Activated CD8-positive, alpha-beta memory T cell treated with anti-CD3 and anti-CD28 coated beads for 4 hours (primary cell): ENCODE measurements around the gene CMIP.
"Not testable (repeated sequence)": the region's sequence is repeated elsewhere in the genome, so short reads cannot be mapped to it uniquely, and the experiment has no call there.

Experiments
- DNase-seq, 2 donors: peaks; one replicate each; pipeline ENCODE4 v3.0.0-alpha.2; 2020; ENCODE audit warnings: low read depth in 2 of 2

Gene CMIP

DNA sequence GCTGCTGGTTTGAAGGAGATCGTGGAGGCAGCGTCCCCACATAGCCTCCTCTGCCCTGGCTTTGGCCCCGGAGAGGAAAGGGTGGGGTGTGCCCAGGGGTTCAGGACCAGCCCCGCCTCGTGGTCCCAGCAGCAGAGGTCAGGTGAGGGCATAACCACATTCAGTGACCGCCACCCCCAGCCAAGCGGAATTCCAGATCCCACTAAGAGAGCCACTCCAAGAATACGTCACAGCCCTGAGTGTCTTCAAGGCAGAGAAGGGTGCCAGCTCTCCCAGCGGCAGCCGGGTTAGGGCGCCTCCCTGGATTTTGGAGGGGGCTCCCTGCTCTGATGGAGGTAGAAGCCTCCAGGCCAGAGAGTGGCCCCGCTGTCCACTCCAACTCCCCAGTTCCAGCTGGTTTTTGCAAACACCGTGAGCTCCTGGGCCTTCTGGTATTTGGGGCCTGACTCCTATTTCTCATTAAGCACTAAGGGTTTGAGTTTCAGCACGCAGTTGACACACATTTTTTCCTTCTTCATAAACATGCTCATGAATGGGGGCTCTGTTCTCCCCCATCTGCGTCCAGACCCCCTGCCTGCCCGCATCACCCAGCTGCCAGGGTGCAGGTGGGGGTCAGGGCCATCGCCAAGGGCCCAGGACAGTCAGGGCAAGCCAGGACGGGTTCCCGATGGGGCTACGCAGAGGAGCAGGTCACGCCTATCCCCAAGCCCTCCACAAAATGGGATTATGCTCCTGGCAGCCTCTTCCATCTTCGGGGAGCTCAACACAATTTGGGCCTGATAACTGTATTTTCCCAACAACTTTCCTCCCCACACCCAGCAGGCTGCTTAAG, 236.1 kb downstream of the CMIP start:
- DNase-seq: no peak

DNA sequence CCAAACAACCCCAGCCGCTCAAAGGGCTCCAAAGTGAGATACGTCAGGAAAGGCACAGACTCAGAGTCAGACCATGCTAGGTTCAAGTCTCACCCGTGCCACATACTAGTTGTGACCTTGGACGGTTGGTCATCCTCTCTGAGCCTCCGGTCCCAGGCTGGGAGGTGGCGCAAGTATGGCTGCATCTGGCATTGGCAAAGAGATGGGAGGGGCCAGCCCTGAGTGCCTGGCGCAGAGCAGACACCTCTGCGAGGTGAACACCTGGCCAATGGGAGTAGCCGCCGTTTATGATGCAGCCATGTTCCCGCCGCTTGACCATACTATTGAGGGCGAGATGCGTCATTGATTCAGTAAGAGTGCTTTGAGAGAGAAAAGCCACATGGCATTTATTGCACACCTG, 236.7 kb downstream of the CMIP start:
- no peak for DNase-seq

DNA sequence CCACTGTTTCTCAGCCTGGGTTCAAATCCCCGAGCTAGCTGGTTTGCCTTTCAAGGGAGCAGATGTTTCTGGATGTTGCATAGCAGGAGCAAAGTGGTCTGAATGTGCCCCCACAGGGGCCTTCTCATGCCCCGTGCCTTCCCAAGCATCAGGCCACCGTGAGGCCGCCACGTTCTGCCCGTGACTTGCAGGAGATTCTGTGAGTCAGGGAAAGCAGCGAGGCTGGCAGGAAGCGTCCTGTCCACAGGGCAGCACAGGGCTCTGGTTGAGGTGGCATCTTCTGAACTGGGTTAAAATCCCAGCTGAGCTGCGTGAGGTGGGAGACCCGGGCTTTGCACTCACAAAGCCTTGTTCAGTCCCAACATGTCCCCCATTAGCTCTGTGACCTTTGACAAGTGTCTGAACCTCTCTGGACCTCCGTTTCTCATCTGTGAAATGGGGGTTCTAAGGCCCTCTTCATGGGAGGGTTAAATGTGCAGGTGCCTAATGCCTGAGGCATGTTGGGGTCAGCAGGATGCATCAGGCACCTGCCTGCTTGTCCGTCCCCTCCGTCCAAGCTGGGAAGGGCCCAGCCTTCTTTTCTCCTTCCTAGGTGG, 239.7 kb downstream of the CMIP start:
- no peak for DNase-seq

DNA sequence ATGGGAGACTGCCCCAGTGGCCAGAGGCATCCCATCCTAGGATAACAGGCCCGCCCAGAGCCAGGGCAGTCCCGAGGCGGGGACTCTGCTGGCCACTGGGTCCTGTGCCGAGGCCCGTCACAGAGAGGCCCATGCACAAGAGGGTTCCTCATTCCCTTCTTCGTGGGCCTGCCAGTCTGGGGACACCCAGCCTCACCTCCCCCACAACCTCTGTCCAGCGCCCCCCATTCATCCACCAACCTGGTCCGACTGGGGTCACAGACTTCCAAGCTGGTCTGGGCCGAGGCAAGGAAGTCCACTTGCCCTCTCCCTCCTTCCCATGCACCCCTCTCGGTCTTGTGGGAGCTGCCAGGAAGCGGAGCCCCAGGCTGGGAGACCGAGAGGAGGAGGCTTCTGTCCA, 240.3 kb downstream of the CMIP start:
- no peak for DNase-seq

DNA sequence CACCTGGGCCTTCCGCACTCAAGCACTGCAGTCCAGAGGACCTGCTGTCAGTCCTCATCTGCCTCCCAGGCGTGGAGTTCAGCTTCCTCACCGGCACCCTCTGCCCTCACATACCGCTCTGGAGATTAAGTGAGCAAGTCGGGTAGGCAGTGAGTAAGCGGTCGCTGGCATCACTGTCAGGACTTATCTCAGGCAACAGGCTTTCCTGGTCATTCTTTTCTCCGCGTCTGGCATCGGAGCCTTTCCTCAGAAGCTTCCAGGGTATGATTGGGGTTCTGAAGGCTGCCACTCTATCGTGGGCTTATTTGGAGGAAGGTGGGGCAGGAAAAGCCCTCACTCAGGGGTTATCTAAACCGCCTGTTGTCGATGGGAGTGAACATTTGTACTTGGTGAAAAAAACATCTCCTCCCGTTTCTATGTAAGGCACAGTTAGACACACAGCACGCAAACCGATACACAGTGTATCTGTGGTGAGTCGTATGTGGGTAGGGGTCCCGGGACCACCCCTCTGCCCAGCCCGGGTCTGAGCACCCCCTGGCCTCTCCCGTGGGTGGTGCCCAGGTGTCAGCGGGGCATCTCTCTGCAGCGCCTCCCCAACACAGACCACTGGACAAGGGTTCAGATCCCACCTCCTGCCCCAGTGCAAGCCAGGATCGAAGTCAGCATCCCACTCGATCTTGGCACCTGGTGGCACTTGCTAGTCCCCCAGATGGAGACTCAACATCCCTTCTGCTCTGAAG, 242.0 kb downstream of the CMIP start:
- DNase-seq: no peak

DNA sequence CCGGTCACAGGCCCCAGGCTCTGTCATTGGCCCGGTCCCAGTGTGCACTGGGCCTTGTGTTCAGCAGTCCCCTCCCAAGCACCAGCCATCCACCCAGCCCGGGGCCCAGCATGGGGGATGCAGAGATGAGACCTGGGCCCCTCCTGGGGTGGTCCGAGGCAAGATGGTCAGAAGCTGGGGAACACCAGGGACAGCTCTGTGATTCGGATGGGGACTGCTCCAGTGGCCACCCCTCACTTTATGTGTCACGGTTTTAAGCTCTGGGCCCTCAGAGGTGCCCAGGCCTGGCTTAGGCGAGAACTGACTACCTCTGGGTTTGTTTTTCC, 242.5 kb downstream of the CMIP start:
- DNase-seq: no peak

DNA sequence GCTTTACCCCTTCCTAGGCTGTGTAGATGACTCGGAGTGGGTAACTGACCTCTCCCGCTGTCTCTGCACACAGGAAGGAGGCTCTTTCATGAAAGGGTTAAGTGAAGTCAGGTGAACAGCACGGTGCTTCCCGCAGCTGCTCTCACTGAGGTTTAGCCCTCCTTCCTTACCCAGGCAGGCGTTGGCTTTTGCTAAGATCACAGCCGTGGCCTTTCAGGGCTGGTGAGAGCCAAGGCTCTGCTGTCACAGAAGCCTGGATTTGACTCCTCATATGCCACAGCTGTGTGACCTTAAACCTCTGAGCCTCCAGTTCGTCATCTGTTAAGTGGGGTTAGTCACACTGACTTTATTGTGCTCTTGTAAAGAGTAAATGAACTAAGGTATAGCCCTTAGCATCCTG, 243.6 kb downstream of the CMIP start:
- no peak for DNase-seq

DNA sequence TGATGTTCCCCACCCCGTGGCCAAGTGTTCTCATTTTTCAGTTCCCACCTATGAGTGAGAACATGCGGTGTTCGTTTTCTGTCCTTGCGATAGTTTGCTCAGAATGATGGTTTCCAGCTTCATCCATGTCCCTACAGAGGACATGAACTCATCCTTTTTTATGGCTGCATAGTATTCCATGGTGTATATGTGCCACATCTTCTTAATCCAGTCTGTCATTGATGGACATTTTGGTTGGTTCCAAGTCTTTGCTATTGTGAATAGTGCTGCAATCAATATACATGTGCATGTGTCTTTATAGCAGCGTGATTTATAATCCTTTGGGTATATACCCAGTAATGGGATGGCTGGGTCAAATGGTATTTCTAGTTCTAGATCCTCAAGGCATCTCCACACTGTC, 244.2 kb downstream of the CMIP start:
- DNase-seq: not testable (repeated sequence)

DNA sequence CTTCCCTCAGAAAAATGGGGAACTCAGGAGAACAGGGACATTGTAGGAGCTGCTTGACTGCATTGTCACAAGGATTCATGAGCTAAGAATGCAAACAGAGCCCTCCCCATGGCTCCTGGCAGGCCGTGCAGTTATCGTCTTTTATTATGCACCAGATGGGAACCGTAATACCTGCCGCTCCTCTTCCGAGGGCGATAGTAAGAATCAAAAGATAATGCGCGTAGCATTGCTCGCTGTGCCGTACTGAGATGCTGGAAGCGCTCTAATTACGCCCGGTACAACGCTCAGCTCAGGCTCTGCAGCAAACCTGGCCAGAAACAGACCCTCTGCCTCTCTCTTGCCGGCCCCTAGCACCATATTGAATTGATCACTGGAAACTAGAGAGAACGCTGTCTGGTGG, 247.4 kb downstream of the CMIP start:
- DNase-seq: no peak

DNA sequence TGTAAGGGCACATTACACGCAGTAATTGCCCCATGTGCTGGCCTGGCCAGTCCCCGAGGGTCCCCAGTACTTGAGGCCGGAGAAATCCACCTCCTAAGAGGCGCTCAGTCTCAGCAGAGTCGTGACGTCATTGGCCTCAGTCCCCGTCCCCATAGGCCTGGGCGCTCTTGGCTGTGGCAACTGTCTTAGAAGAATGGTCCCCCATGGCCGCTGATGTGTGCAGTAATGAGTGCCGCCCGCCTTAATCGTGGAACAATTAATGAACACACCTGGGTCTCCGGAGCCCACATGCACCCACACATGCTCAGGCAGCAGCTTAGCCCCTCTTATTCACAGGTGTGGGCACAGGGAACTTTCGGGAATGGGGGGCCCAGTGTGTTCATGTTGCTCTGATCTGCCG, 248.0 kb downstream of the CMIP start:
- DNase-seq: no peak

DNA sequence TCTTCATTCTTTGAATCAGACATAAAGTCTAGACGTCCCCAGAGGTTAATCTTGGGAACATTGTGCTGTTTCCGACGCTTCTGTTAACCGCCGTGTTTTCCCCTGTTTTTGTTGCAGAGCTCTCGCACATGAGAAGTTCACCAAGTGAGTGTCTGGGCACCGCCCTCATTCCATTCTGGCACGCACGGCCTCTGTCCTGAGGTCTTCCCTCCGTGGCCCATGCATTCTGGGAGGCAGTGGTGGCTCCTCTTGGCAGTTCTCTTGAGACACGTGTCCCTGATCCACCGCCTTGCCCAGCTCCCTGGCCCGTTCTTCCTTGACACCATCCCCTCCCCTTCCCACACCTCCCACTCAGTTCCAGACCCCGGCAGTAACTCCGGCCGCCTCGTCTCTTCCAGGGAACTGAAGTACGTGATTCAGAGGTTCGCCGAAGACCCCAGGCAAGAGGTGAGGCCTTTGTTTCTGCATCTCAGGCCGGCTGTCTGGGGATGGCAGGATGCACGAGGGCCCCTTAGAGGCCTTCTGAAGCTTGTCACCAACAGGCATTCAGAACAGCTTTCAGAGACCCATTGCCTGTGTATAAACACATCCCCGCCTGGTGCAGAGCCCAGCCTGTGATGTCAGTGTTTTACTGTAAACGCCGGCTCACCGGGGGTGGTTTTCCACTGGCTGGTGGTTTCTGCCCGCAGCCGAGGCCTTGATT, 248.6 kb downstream of the CMIP start:
- DNase-seq: no peak

DNA sequence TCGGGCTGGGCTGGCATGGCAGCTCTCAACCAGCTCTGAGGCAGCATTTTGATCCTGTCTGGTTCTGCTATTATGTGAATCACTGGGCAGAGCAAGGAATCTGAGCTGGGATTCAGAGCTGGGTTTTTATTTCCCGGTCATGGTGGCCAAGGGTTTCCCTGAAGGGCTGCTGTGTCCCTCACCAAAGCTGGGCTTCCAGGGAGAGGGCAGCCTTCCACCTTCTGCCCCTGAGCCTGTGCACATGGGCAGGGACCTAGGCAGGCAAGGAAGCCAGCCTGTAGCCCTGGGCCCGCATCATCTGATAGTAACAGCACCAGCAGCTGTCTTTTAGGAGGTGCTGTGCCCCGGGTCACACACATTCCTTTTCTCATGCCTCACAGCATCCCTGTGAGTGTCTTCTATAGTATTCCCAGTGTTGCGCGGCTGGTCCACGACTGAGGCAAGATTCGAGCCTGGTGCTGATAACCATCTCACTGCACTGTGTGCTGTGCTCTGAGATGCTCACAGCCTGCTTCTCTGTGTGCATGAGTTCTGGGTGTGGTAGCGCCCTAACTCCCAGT, 249.2 kb downstream of the CMIP start:
- DNase-seq: no peak

DNA sequence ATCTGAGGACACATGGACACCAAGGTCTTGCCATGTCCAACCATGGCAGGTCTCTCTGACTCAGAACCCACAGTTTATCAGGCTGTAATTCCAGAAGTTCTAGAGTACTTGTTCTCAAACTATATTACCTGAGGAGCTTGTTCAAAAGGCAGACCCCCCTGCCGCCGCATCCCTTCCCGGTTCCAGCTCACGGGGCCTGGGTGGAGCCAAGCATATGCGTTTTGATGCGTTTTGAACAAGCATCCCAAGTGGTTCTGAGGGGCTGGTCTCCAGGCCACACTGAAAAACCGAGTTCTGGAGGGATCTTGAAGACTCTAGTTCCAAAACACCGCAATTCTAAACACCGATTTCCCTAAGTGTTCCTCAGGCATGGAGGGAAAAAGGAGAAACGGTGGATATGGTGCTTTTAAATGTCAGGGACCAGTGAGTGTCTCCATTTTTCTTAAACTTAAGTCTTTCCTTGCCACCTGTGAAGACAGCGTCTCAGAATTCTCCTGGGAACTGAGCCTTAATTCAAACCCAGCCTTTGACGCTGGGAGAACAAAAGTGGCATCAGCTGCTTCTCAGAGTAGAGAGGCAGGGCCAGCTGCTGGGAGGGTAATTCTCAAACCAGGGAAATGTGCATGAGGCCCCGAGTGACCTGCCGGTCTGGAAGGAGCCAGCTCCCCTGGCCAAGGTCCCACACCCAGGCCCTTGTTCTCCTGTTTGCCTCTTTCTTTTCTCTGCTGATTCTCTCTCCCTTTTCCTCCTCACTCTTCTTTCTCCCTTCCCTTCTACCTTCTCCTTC, 250.1 kb downstream of the CMIP start:
- DNase-seq: no peak

DNA sequence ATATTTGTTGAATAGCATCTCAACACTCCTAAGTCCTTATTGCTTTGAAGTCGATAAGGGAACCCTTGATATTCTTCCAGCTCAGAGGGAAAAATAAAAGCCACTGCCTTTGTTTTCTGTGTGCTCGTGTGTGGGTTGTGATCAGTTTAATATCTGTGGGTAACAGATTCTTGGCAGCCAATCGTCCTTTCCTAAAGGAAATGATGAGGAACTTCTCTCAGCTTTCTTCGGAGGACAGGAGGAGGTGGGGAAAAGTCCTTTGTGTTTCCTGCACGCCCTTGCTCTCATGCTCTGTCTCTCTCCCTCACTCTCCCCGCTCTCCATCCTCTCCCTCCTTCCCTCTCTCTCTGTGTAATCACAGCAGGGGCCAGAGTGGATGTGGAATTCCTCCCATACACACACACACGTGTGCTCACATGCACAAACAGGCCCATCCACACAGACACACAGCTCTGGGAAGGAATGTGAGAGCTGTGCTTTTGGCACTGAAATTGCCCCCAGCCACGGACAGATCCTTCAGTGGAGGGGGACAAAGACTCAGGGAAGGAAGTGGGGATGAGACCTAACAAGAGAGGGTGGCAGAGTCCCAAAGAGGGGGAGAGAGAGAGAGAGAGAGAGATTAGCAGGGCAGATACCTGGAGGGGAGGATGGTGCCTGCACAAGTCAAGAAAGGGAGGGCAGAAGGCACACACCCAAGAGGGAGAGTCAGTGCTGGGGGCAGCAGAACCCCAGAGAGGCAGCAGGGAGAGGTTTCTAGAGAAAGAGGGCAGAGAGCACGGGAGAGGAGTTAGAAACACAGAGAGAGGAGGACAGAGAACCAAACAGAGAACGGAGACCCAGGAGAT, 250.9 kb downstream of the CMIP start:
- no peak for DNase-seq

DNA sequence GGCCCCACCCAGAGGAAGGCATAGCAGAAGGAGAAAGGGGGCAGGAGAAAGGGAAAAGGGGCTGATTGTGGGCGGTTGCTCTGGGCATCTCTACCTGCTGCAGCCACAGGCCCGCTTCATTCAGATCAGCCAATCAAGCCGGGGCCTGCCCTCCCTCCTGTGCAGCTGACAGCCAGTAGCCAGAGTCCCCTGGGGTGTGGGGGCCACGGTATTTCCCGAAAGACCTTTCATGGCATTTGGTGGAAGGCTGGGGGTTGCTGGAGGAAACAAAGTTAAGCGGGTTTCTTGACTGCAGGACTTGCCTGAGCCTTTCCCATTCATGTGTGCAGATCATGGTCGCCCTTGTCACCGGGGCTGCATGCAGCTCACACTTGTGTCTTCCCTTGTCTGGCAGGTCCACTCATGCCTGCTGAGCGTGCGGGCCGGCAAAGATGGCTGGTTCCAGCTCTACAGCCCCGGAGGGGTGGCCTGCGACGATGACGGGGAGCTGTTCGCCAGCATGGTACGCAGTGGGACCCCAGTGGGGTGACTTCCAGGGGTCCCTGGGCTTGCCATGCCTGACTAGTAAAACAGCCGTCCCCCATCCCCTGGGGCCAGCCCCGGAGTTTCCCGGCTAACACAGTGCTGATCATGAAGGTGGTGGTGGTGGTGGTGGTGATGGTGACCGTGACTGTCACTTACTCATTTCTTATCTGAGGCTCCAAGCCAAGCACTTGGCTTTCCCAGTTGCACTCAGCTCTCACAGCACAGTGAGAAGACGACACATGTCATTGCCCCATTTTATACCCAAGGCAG, 251.8 kb downstream of the CMIP start:
- no peak for DNase-seq

DNA sequence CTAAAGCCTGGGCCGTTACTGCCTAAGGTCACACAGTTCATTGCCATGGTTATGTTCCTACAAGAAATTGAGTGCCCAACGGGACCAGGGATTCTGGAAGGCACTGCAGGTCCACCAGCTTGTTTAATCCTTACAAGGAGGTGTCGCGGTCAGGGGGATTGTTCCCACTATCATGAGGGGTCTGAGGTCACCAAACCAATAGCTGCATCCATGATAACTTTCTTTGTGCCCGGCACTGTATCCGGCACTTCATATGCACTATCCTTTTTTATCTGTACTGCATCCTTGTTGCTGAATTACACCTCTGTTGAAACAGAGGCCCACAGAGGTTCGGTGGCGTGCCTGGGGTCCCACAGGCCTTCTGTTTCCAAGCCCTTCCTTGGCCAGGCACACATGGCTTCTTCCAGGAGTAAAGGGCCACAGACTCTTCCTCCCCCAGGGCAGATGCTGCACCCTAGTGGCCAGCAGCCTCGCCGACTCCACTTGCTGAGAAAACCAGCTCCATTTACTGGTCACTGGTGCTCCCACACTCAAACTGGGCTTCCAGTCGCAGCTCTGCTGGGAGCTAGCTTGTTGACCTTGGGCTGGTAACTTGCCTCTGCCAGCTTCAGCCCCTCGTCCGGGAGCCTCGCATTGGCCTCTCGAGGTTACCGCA, 252.5 kb downstream of the CMIP start:
- DNase-seq: peak in 1 of 2 donors; percentile 13

DNA sequence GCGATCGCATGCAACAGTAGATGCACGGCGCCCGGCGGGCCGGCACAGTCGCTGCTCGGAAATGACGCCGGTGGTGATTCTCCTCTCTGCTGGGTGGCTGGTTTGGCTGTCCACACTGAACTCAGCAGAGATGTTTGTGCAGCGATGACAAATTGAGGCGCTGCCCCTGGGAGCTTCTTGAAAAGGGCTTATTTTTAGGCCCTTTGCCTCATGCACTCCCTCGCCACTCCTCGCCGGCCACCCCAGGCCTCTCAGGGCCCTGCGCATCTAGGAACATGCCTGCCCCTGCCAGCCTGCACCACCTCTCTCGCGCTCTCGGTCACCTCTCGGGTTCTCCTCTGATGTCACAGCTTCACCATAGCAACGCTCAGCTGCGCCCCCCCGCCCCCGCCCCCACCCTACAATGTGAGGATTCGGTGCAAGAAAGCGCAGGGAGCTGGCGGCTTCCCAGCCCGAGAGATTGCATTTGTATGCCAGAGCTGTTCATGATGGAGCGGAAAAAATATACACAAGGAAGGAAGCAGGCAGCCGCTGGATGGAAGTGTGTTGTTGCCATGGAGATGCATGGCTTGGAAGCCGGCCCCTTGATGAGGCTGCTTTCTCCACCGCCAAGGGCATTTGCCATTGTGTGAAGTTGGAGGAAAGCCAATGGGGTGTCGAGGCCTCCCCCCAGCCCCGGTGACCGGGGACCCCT, 253.2 kb downstream of the CMIP start:
- DNase-seq: no peak

DNA sequence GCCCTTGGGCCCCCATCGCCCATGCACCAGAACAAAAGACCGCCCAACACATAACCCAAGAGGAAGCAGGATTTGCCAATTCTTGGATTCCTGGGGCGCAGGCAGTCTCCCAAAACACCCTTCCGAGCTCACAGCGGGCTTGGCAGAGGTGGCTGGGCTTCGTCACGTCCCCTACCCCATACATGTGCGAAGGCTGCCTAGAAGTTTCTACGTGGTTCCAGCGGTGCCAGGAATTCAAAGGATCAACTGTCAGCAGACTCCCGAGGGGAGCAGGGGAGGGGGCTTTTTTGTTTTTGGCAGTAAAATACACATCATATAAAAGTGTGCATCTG, 253.7 kb downstream of the CMIP start:
- DNase-seq: no peak

DNA sequence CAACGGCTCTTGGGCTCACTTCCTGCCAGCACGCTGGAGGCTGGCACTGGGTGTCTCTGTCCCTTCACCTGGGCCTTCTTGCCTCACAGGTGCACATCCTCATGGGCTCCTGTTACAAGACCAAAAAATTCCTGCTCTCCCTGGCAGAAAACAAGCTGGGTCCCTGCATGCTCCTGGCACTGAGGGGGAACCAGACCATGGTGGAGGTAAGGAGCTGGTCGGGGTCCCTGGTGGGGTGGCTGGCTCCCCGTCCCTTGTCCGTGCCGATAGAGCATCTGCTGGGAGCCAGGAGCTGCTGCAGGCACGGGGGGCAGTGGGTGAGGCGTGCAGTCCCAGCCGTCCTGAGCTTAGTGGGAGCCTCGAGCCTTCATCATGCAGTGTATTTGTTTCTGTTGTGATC, 255.0 kb downstream of the CMIP start:
- no peak for DNase-seq
